ENCODE data around the gene KIF3A. TPM values are rescaled to one million over a fixed set of nuclear protein-coding genes. Genes with fewer than 3 reads are reported as not detected.

The KIF3A gene
- total RNA-seq, 1 donor from 2014 or later, result 27.6 TPM

DNA sequence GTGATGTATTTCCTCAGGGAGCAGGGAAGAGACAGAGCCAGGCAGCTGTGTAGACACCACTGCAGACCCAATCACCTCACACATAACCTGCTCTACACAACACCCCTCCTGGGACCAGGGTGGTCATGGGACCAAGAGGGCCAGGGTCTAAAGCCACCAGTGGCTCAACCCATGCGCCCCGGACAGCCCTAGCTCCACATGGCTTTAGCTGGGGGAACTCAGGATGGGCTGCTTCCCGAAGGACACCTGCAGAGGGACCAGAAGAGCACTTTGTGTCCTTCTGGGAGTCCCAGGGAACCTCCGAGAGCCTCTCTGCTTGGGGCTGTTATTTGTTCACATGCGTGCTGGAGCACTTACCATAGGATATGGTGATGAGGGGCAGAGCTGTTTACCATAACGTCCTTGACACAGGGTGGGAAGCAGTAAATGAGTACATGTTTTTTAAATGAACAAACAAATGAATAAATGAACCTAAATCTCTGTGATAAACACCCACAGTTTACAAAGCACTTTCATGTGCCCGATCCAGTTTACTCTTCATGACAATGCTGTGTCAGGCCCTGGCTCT, 27.4 kb upstream of the KIF3A start:
- Histone ChIP-seq H3K4me2 (no peak overlapping the region), H3K9me3 (ENCODE audit: low read depth) (no peaks in the 10 kb centered on the region), H2AFZ (replicated peaks) (no peak overlapping the region), H3K27me3 (no peaks in the 10 kb centered on the region), H4K20me1 (ENCODE audit: low read depth) (no peaks in the 10 kb centered on the region), H3K27ac (no peak overlapping the region), H3K36me3 (no peaks in the 10 kb centered on the region), H3K4me1 (no peaks in the 10 kb centered on the region), H3K4me3 (no peak overlapping the region), H3F3A (ENCODE audit: low read depth) (no peaks in the 10 kb centered on the region), H3K79me2 (ENCODE audit: low read depth) (no peaks in the 10 kb centered on the region), H3K9ac (no peak overlapping the region)
- no peak for TF ChIP-seq EZH2 (IDR thresholded peaks at IDR 0.05)
- TF ChIP-seq, protein P1, sequence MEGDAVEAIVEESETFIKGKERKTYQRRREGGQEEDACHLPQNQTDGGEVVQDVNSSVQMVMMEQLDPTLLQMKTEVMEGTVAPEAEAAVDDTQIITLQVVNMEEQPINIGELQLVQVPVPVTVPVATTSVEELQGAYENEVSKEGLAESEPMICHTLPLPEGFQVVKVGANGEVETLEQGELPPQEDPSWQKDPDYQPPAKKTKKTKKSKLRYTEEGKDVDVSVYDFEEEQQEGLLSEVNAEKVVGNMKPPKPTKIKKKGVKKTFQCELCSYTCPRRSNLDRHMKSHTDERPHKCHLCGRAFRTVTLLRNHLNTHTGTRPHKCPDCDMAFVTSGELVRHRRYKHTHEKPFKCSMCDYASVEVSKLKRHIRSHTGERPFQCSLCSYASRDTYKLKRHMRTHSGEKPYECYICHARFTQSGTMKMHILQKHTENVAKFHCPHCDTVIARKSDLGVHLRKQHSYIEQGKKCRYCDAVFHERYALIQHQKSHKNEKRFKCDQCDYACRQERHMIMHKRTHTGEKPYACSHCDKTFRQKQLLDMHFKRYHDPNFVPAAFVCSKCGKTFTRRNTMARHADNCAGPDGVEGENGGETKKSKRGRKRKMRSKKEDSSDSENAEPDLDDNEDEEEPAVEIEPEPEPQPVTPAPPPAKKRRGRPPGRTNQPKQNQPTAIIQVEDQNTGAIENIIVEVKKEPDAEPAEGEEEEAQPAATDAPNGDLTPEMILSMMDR (IDR thresholded peaks at IDR 0.05), result no peak
- Mint-ChIP-seq H3K4me1 (no peaks in the 10 kb centered on the region), H3K9me3 (no peaks in the 10 kb centered on the region), H3K36me3 (peaks cover 11% of the 10 kb centered on the region), H3K4me3 (no peak overlapping the region), H3K27ac (no peak overlapping the region), H3K27me3 (ENCODE audit: insufficient read depth, low read depth) (peaks cover 4% of the 10 kb centered on the region)
- no peak for DNase-seq (ENCODE audit: low spot score)

DNA sequence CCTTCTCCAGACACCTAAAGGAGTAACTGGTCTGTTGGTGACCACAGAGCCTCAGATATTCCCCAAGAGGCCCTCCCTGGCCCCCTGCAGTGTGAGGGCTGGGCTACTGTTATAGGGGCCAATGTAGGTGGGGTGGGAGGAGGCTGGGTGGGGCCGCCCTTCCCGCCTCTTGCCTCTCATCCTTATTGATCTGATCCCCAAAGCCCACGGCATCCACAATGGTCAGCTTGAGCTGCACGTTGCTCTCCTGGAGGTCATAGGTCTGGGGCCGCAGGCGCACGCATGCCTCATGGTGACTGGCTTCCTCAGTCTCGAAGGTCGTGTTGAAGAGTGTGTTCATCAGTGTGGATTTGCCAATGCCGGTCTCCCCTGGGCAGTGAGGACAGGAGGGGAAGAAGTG, 26.7 kb upstream of the KIF3A start:
- Mint-ChIP-seq H3K36me3 (peaks cover 11% of the 10 kb centered on the region), H3K9me3 (no peaks in the 10 kb centered on the region), H3K4me1 (no peaks in the 10 kb centered on the region), H3K27ac (no peak overlapping the region), H3K27me3 (ENCODE audit: insufficient read depth, low read depth) (peaks cover 4% of the 10 kb centered on the region), H3K4me3 (no peak overlapping the region)
- Histone ChIP-seq H3K27me3 (no peaks in the 10 kb centered on the region), H3K9me3 (ENCODE audit: low read depth) (no peaks in the 10 kb centered on the region), H3K36me3 (no peaks in the 10 kb centered on the region), H3K4me3 (no peak overlapping the region), H3K79me2 (ENCODE audit: low read depth) (no peaks in the 10 kb centered on the region), H2AFZ (replicated peaks) (no peak overlapping the region), H3F3A (ENCODE audit: low read depth) (no peaks in the 10 kb centered on the region), H3K9ac (no peak overlapping the region), H3K27ac (no peak overlapping the region), H4K20me1 (ENCODE audit: low read depth) (no peaks in the 10 kb centered on the region), H3K4me2 (no peak overlapping the region), H3K4me1 (no peaks in the 10 kb centered on the region)
- TF ChIP-seq EZH2phosphoT487 (IDR thresholded peaks at IDR 0.05) (no peak), EZH2 (IDR thresholded peaks at IDR 0.05) (no peak)
- TF ChIP-seq, protein P1 (IDR thresholded peaks at IDR 0.05), result no peak
- DNase-seq (ENCODE audit: low spot score), result no peak

DNA sequence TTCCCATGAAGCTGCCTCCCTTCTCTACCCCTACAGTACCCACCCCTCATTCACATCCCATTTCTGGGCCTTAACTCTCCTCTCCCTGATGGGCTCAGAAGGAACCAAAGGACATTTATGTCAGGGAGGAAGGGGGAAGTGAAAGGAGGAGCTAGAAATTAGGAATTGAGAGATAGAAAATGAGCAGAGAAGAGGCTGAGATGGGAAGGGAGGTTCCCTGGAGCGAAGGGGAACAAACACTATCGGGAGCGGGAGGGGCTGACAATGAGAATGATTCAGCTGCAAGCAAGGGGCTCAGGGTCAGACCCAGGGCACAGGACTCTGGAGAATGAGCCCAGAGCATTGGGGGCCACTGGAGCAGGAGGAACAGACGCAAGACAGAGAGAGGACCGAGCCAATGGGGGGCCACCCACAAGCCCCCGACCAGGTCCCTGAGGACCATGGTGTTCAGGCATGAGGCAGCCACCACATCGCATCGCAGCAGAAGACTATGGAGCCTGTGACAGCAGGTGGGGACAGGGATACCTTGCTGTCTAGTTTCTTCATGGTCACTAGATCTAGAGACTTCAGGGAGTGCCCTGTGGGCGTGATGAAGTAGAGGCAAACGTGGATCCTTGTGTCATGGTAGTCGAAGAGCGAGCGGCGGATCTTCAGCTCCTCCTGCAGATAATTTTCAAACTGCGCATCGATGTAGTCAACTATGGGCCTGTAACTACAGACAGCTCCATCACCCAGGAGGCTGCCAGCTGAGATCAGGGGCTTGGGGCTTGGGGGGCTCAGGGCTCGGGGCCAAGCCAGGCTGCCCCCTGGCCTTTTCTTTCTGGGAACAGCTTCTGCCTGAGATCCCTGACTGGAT, 26.1 kb upstream of the KIF3A start:
- no peak overlapping the region for H3K27ac Mint-ChIP-seq
- Histone ChIP-seq H3K27me3 (no peaks in the 10 kb centered on the region), H3K9me3 (ENCODE audit: low read depth) (no peaks in the 10 kb centered on the region), H4K20me1 (ENCODE audit: low read depth) (no peaks in the 10 kb centered on the region), H3K36me3 (no peaks in the 10 kb centered on the region), H3K9ac (no peak overlapping the region), H3K4me2 (no peak overlapping the region), H3K4me1 (no peaks in the 10 kb centered on the region), H2AFZ (replicated peaks) (no peak overlapping the region), H3F3A (ENCODE audit: low read depth) (no peaks in the 10 kb centered on the region), H3K4me3 (no peak overlapping the region), H3K79me2 (ENCODE audit: low read depth) (no peaks in the 10 kb centered on the region), H3K27ac (no peak overlapping the region)
- H3K27me3 Mint-ChIP-seq (ENCODE audit: insufficient read depth, low read depth), result peaks cover 4% of the 10 kb centered on the region
- DNase-seq (ENCODE audit: low spot score), result no peak
- peaks cover 16% of the 10 kb centered on the region for H3K36me3 Mint-ChIP-seq
- no peak overlapping the region for H3K4me3 Mint-ChIP-seq
- H3K4me1 Mint-ChIP-seq, result no peaks in the 10 kb centered on the region
- no peaks in the 10 kb centered on the region for H3K9me3 Mint-ChIP-seq
- TF ChIP-seq, protein P1 (IDR thresholded peaks at IDR 0.05), result no peak
- TF ChIP-seq EZH2 (IDR thresholded peaks at IDR 0.05), result no peak
- no peak for TF ChIP-seq EZH2phosphoT487 (IDR thresholded peaks at IDR 0.05)
